ENCODE measurements around the gene FXYD6. TPM values are rescaled to one million over a fixed set of nuclear protein-coding genes. Genes with fewer than 3 reads are reported as not detected.
"Not testable (repeated sequence)": the region's sequence is repeated elsewhere in the genome, so short reads cannot be mapped to it uniquely, and the experiment has no call there.

The FXYD6 gene
- total RNA-seq, 1 donor from 2014 or later = 57.1 TPM

DNA sequence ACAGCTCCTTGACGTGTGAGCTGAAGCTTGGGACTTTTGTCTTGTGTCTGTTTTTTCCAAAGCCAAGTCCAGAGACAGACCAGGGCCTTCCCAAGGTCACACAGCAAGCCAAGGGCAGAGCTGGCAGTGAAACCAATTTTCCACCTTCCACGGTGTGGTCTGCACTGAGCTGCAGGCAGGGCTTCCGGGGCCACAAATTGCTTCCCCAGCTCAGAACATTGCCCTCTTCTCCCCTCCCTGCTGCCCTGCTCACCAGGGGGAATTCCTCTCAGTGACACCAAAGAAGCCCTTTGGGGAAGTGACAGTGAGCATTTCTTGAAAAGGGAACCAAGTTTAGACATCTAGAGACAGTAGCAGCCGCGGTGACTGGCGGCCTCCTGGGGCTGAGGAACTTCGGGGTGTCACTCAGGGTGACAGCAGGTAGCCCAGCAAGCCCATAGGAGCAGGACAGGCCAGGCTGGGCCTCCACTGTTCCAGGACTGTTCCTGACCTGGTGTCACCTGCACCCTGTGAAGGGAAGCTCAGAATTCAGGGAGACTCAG is 61.1 kb downstream of the FXYD6 start:
- TF ChIP-seq, protein P1, sequence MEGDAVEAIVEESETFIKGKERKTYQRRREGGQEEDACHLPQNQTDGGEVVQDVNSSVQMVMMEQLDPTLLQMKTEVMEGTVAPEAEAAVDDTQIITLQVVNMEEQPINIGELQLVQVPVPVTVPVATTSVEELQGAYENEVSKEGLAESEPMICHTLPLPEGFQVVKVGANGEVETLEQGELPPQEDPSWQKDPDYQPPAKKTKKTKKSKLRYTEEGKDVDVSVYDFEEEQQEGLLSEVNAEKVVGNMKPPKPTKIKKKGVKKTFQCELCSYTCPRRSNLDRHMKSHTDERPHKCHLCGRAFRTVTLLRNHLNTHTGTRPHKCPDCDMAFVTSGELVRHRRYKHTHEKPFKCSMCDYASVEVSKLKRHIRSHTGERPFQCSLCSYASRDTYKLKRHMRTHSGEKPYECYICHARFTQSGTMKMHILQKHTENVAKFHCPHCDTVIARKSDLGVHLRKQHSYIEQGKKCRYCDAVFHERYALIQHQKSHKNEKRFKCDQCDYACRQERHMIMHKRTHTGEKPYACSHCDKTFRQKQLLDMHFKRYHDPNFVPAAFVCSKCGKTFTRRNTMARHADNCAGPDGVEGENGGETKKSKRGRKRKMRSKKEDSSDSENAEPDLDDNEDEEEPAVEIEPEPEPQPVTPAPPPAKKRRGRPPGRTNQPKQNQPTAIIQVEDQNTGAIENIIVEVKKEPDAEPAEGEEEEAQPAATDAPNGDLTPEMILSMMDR (IDR thresholded peaks at IDR 0.05; ENCODE audit: partially characterized antibody, unreplicated experiment) = no peak
- Mint-ChIP-seq H3K9me3 (ENCODE audit: unreplicated experiment) (peaks cover 4% of the 10 kb centered on the region), H3K27me3 (ENCODE audit: unreplicated experiment) (no peaks in the 10 kb centered on the region), H3K4me1 (ENCODE audit: low read depth, unreplicated experiment) (peaks cover 9% of the 10 kb centered on the region), H3K36me3 (ENCODE audit: unreplicated experiment) (no peaks in the 10 kb centered on the region), H3K4me3 (ENCODE audit: unreplicated experiment) (no peak overlapping the region), H3K27ac (ENCODE audit: unreplicated experiment) (no peak overlapping the region)
- no peak for DNase-seq

DNA sequence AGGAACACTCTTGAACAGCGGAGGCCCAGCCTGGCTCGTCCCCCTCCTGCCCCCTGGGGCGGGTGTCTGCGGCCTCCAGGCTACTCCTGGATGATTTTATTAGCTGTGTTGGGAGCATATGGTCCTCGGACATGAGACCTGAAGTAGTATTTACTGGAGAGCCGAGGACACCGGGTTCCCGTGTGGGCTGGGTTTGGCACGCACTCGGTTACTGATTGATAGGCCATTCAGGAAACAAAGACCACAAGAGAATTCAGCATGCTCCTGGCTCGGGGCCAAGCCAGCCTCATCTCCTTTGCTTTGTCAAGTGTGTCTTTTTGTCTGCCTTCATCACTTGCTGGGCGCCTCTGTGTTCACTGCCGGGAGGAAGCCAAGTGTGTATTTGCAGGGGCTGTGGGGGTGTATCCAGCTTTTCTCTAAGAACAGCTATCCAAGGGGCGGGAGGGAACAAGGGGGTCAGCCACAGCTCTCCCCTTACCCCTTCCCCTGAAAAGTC is 61.6 kb downstream of the FXYD6 start:
- DNase-seq = no peak
- H3K4me3 Mint-ChIP-seq (ENCODE audit: unreplicated experiment) = peak overlapping the region; percentile 11
- H3K27ac Mint-ChIP-seq (ENCODE audit: unreplicated experiment) = no peak overlapping the region
- H3K36me3 Mint-ChIP-seq (ENCODE audit: unreplicated experiment) = no peaks in the 10 kb centered on the region
- H3K27me3 Mint-ChIP-seq (ENCODE audit: unreplicated experiment) = peaks cover 1% of the 10 kb centered on the region
- TF ChIP-seq, protein P1 (IDR thresholded peaks at IDR 0.05; ENCODE audit: partially characterized antibody, unreplicated experiment) = no peak
- H3K9me3 Mint-ChIP-seq (ENCODE audit: unreplicated experiment) = peaks cover 4% of the 10 kb centered on the region
- peaks cover 10% of the 10 kb centered on the region for H3K4me1 Mint-ChIP-seq (ENCODE audit: low read depth, unreplicated experiment)

DNA sequence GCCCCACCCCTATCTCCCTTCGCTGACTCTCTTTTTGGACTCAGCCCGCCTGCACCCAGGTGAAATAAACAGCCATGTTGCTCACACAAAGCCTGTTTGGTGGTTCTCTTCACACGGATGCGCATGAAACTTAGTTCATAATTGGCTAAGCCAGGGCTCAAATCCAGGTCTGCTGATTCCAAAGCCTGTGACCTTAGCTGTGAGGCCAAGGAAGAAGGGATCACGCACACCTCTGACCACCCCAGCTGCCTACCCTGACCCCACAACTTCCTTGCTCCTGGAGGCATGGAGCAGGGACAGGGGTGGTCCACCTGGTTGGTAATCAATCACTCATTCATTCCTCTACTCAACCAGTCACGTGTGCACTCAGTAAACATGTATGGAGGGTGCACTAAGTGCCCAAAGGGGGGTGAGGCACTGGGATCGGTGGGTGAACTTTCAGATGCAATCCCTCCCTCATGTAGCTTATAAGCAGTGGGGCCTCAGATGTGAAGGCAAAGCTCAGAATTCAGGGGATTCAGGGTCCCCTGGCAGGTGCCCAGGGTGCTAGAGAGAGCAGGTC is 62.2 kb downstream of the FXYD6 start:
- TF ChIP-seq, protein P1 (IDR thresholded peaks at IDR 0.05; ENCODE audit: partially characterized antibody, unreplicated experiment) = no peak
- Mint-ChIP-seq H3K27me3 (ENCODE audit: unreplicated experiment) (peaks cover 3% of the 10 kb centered on the region), H3K4me1 (ENCODE audit: low read depth, unreplicated experiment) (peaks cover 12% of the 10 kb centered on the region), H3K36me3 (ENCODE audit: unreplicated experiment) (no peaks in the 10 kb centered on the region), H3K27ac (ENCODE audit: unreplicated experiment) (no peak overlapping the region), H3K4me3 (ENCODE audit: unreplicated experiment) (no peak overlapping the region), H3K9me3 (ENCODE audit: unreplicated experiment) (peaks cover 4% of the 10 kb centered on the region)
- DNase-seq = no peak

DNA sequence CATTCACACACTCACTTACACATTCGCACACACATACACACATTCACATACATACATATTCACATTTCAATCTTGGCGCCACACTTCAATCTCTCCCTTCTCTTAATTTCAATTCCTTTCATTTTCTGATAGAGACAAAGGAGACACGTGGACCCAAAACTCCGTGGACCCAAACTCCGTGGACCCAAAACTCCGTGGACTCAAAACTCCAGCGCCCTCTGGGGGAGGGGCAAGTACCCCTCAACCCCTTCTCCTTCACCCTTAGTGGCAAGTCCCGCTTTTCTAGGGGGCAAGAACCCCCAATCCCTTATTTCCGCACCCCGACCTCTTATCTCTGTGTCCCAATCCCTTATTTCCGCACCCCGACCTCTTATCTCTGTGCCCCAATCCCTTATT is 66.4 kb downstream of the FXYD6 start:
- not testable (repeated sequence) for H3K4me1 Mint-ChIP-seq (ENCODE audit: low read depth, unreplicated experiment); H3K27ac Mint-ChIP-seq (ENCODE audit: unreplicated experiment); H3K27me3 Mint-ChIP-seq (ENCODE audit: unreplicated experiment); H3K9me3 Mint-ChIP-seq (ENCODE audit: unreplicated experiment); H3K36me3 Mint-ChIP-seq (ENCODE audit: unreplicated experiment); DNase-seq
- peak overlapping the region; percentile 22 for H3K4me3 Mint-ChIP-seq (ENCODE audit: unreplicated experiment)

DNA sequence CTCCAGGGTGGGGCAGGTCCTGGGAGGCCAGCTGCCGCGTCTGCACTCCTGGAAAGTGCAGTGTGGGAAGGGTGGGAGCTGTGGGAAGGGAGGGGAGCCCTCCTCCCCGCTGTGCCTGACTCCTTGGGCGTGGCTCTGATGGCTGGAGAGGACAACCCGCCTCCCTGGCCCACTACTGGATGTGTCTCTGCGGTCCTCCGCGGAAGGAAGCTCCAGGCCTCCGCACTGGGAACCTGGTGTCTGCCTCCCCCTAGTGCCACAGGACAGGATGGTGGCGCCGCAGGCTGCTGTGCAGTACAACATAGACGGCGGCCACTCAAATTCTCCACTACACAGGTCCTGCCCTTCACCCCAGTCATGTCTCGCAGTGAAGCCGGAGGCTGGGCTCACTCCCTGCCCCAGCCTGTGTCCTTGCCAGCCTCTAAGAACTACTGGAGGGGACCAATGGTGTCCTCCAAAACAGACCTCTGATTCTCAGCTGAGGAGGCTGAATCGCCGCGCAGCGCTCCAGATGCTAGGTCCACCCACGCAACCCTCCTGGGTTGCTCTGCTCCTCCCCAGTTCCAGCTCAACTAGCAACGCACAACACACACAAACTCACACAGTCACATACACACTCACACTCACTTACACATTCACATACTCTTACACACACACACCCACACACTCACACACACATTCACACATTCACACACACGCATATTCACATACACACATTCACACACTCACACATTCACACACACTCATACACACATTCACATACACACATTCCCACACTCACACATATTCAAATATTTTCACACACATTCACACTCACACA is 67.0 kb downstream of the FXYD6 start:
- peak; percentile 89 for DNase-seq
- Mint-ChIP-seq H3K27me3 (ENCODE audit: unreplicated experiment) (peaks cover 3% of the 10 kb centered on the region), H3K27ac (ENCODE audit: unreplicated experiment) (no peak overlapping the region), H3K36me3 (ENCODE audit: unreplicated experiment) (no peaks in the 10 kb centered on the region), H3K9me3 (ENCODE audit: unreplicated experiment) (no peaks in the 10 kb centered on the region), H3K4me3 (ENCODE audit: unreplicated experiment) (peak overlapping the region; percentile 22), H3K4me1 (ENCODE audit: low read depth, unreplicated experiment) (peaks cover 3% of the 10 kb centered on the region)
- TF ChIP-seq, protein P1 (IDR thresholded peaks at IDR 0.05; ENCODE audit: partially characterized antibody, unreplicated experiment) = peak; percentile 39

All from glutamatergic neuron (in vitro differentiated cells).